Neural crest cell (in vitro differentiated cells): ENCODE measurements around the gene PAK5. TPM values are rescaled to one million over a fixed set of nuclear protein-coding genes. Genes with fewer than 3 reads are reported as not detected.

Experiments used
- DNase-seq: peaks from one replicate; pipeline ENCODE4 v3.0.0; 2021; ENCODE audit warnings: low read depth, mixed read lengths, low spot score
- H3K27ac Mint-ChIP-seq: one replicate; pipeline ENCODE4 v1.8.0; 2021; ENCODE audit warnings: mild to moderate bottlenecking, mixed read lengths; ENCODE audit not compliant: unreplicated experiment
- H3K27me3 Mint-ChIP-seq: 2 replicates; pipeline ENCODE4 v1.8.0; 2021; ENCODE audit warnings: low read depth, mild to moderate bottlenecking, mixed read lengths
- H3K36me3 Mint-ChIP-seq: 2 replicates; pipeline ENCODE4 v1.8.0; 2021; ENCODE audit warnings: low read depth, mild to moderate bottlenecking, mixed read lengths
- H3K4me1 Mint-ChIP-seq: 2 replicates; pipeline ENCODE4 v1.8.0; 2021; ENCODE audit warnings: mixed read lengths
- H3K4me3 Mint-ChIP-seq: one replicate; pipeline ENCODE4 v1.8.0; 2021; ENCODE audit warnings: mild to moderate bottlenecking, mixed read lengths
- H3K9me3 Mint-ChIP-seq: 2 replicates; pipeline ENCODE4 v1.8.0; 2021; ENCODE audit warnings: mixed read lengths
- total RNA-seq: library from RNA; stranded (reverse); gene quantifications from 2 replicates; pipeline ENCODE4 v1.2.1, GENCODE V29; 2021
- TF ChIP-seq, protein P1 (sequence below): fragments of 200-600 bp; sonication (generic); conservative IDR thresholded peaks from 2 replicates; pipeline ENCODE4 v1.5.0; 2021; ENCODE audit warnings: antibody characterized with exemption, mild to moderate bottlenecking

PAK5 gene
- total RNA-seq, 1 donor from 2014 or later = 1.8 TPM

DNA sequence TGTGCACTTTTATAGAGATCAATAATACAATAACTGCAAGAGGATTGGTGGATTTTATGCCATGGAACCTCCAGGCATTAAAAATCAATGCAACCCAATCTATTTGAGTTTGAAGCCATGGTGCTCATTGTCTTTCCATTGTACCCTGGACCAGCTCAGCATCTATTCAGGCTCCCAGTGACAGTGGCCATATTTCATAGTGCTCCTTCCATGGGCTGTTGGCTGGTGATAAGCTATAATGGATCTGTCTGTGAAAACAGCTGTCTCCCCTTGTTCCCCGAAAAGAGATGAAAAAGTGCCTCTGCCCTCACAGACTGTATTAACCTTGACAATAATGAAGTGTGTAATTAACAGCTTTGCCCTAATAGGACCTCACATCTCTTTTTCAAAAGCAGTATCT lies 250.2 kb downstream of the PAK5 start:
- no peak for DNase-seq
- no peaks in the 10 kb centered on the region for H3K36me3 Mint-ChIP-seq
- no peaks in the 10 kb centered on the region for H3K4me1 Mint-ChIP-seq
- TF ChIP-seq, protein P1, sequence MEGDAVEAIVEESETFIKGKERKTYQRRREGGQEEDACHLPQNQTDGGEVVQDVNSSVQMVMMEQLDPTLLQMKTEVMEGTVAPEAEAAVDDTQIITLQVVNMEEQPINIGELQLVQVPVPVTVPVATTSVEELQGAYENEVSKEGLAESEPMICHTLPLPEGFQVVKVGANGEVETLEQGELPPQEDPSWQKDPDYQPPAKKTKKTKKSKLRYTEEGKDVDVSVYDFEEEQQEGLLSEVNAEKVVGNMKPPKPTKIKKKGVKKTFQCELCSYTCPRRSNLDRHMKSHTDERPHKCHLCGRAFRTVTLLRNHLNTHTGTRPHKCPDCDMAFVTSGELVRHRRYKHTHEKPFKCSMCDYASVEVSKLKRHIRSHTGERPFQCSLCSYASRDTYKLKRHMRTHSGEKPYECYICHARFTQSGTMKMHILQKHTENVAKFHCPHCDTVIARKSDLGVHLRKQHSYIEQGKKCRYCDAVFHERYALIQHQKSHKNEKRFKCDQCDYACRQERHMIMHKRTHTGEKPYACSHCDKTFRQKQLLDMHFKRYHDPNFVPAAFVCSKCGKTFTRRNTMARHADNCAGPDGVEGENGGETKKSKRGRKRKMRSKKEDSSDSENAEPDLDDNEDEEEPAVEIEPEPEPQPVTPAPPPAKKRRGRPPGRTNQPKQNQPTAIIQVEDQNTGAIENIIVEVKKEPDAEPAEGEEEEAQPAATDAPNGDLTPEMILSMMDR = no peak
- H3K4me3 Mint-ChIP-seq = no peak overlapping the region
- no peaks in the 10 kb centered on the region for H3K27me3 Mint-ChIP-seq
- H3K27ac Mint-ChIP-seq = no peak overlapping the region
- no peaks in the 10 kb centered on the region for H3K9me3 Mint-ChIP-seq

DNA sequence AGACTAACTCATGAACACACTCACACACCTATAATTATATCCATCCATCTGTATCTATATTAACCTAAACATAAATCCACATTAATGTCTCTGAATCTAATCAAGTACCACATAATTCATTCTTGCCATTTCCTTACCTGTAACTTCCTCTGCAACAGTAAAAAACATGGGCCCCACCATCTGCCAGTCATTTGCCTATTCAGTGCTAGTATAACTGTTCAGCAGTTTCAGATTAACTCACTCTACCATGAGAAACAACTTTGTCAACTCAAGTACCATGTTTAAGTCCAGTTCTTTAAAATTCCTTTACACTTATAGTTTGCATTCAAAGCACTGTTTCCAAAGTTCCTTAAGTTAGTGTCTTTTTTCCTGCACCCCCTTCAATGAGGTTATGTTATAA lies 255.7 kb downstream of the PAK5 start:
- no peak for DNase-seq
- no peaks in the 10 kb centered on the region for H3K27me3 Mint-ChIP-seq
- H3K4me3 Mint-ChIP-seq = no peak overlapping the region
- TF ChIP-seq, protein P1 = no peak
- H3K4me1 Mint-ChIP-seq = peaks cover 4% of the 10 kb centered on the region
- no peak overlapping the region for H3K27ac Mint-ChIP-seq
- H3K9me3 Mint-ChIP-seq = no peaks in the 10 kb centered on the region
- peaks cover 2% of the 10 kb centered on the region for H3K36me3 Mint-ChIP-seq

DNA sequence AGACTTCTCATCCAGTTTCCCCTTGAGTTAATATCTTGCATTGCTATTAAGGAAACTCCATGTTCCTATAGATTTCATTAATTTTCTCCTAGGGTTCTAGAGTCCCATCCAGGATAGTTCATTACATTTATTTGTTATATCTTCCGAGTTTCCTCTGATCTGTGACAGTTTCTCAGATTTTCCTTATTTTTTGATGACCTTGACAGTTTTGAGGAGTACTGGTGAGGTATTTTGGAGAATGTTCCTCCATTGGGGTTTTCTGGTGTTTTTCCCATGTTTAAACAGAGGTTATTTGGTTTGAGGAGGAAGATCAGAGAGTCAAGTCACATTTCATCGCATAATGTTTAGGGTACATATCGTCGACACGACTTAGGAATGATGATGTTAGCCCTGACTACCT lies 256.7 kb downstream of the PAK5 start:
- no peaks in the 10 kb centered on the region for H3K27me3 Mint-ChIP-seq
- H3K36me3 Mint-ChIP-seq = peaks cover 2% of the 10 kb centered on the region
- H3K27ac Mint-ChIP-seq = no peak overlapping the region
- no peak for DNase-seq
- no peaks in the 10 kb centered on the region for H3K9me3 Mint-ChIP-seq
- TF ChIP-seq, protein P1 = no peak
- H3K4me1 Mint-ChIP-seq = peaks cover 10% of the 10 kb centered on the region
- H3K4me3 Mint-ChIP-seq = no peak overlapping the region

DNA sequence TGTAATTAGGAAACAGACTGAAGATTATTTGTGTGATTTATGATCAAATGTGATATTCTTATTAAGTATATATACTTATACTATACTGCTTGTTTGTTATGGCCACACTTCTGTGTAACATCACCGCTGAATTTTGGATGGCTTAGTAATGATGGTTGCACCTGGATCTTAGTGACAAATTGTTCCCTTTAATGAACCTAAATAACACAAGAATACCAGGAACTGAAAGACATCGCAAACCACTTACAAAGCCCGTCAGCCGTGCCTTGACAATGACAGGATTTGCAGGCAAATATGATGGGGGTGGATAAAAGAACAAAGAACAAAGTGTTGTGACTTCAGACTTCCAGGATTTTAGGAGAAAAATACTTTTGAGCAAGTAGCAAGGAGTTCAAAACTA lies 257.4 kb downstream of the PAK5 start:
- H3K4me3 Mint-ChIP-seq = no peak overlapping the region

DNA sequence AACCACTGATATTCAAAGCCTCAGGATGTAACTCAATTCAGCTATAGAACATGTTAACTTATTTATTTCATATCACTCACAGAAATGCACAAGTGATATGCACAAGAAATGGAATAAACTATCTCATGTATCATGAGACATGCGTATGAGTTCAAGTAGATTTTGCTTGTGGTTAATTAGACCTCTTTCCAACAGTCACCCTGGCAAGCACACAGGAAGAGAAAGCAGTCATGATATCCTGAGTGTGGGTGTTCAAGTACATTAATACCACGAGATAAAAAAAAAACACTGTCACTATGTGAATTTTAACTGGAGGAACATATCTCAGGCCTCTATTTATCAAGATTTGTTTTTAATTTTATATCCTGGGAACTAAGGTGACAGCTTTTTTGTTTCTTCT lies 260.3 kb downstream of the PAK5 start:
- Mint-ChIP-seq H3K9me3 (peaks cover 2% of the 10 kb centered on the region), H3K27me3 (no peaks in the 10 kb centered on the region), H3K36me3 (peaks cover 2% of the 10 kb centered on the region), H3K4me3 (no peak overlapping the region), H3K4me1 (peaks cover 32% of the 10 kb centered on the region), H3K27ac (no peak overlapping the region)
- TF ChIP-seq, protein P1 = no peak
- no peak for DNase-seq

More for the DNA sequence above, 257.4 kb downstream of the PAK5 start:
- Mint-ChIP-seq H3K9me3 (no peaks in the 10 kb centered on the region), H3K27me3 (no peaks in the 10 kb centered on the region), H3K27ac (no peak overlapping the region), H3K4me1 (peaks cover 15% of the 10 kb centered on the region), H3K36me3 (peaks cover 2% of the 10 kb centered on the region)
- TF ChIP-seq, protein P1 = no peak
- no peak for DNase-seq

DNA sequence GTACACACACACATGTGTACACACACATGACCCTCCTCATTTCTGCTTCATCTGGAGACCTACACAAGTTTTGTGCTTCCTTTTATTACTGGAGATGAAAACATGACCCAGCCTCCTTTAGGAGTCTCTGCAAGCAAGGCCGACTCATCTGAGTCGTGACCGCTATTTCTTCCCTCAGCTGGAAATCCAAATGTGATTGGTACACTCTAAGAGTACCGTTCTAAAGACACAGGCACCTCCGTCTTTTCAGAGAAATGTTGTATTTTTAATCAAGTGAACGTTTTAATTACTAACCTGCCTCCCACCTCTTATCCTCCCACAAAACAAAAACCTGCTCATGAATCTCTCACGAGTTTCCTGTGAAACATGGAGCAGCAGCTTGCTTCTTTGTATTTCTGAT lies 261.5 kb downstream of the PAK5 start:
- peaks cover 2% of the 10 kb centered on the region for H3K36me3 Mint-ChIP-seq
- no peak overlapping the region for H3K4me3 Mint-ChIP-seq
- TF ChIP-seq, protein P1 = no peak
- H3K9me3 Mint-ChIP-seq = peaks cover 2% of the 10 kb centered on the region
- no peak for DNase-seq
- H3K27ac Mint-ChIP-seq = no peak overlapping the region
- H3K27me3 Mint-ChIP-seq = no peaks in the 10 kb centered on the region
- peaks cover 41% of the 10 kb centered on the region for H3K4me1 Mint-ChIP-seq
